Measurements from ENCODE around the gene MEF2C. TPM values are rescaled to one million over a fixed set of nuclear protein-coding genes. Genes with fewer than 3 reads are reported as not detected.
A peak's percentile ranks its signal among the peaks of the same experiment; 100 is the strongest.

Gene MEF2C
- total RNA-seq, 2 donors from 2014 or later = 94.0 to 104 TPM

- Histone ChIP-seq H3K27ac (no peak overlapping the region), H3K4me3 (no peak overlapping the region)
- no peak for DNase-seq (ENCODE audit: low spot score)
These were observed 212.5 kb downstream of the MEF2C start for GRCh38 chr5:88670461-88670860.

GRCh38 chr5:88669371-88670050 is 213.5 kb downstream of the MEF2C start:
- Histone ChIP-seq H3K36me3 (no peaks in the 10 kb centered on the region), H3K27me3 (replicated peaks; ENCODE audit: insufficient read depth) (peaks cover 49% of the 10 kb centered on the region), H3K9me3 (no peaks in the 10 kb centered on the region), H3K4me3 (no peak overlapping the region), H3K4me1 (ENCODE audit: control insufficient read depth in 1 of 2, low read depth in 2 of 2) (peaks cover 6 to 10% of the 10 kb centered on the region in 2 donors), H3K27ac (no peak overlapping the region)
- DNase-seq (ENCODE audit: low spot score) (no peak), ATAC-seq (ENCODE audit: insufficient number of reproducible peaks, low FRiP score, low read depth) (no peak)
- TF ChIP-seq CTCF (IDR thresholded peaks at IDR 0.05) = no peak

More at GRCh38 chr5:88670461-88670860, 212.5 kb downstream of the MEF2C start:
- Histone ChIP-seq H3K27me3 (replicated peaks; ENCODE audit: insufficient read depth) (peaks cover 43% of the 10 kb centered on the region), H3K36me3 (no peaks in the 10 kb centered on the region), H3K9me3 (no peaks in the 10 kb centered on the region), H3K4me1 (ENCODE audit: control insufficient read depth in 1 of 2, low read depth in 2 of 2) (peaks cover 14 to 20% of the 10 kb centered on the region in 2 donors)
- TF ChIP-seq CTCF (IDR thresholded peaks at IDR 0.05) = no peak
- no peak for ATAC-seq (ENCODE audit: insufficient number of reproducible peaks, low FRiP score, low read depth)

DNA sequence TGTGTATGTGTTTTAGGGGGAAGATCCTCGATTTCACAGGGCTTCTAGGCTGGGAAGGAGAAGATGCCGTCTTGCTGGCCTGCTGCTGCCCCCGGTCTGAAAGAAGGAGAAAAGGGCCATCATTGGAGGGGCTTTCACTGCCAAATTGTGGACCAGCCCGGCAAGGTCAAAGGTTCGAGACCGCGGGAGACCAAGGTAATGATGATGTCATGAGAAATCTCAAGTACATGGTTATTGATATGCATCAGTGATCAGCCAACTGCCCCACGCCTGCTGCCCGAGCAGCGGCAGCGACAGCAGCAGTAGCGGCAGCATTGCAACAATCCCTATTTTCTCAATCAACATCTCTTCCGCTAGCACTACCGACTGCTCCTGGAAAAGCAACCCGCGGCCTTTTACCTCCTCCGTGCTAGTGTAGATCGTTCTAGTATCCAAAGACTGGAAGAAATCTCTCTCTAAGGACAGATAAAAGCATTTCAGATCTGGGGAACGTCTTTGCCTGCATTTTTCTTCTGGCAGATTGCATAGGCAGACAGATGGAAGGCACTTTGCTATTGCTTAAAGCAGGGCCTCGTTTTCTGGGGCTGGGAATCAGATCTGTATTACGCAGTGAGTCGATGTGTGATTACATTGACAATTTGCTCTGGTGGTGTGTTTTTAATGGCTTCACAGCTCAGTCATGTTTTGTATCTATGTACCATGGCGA is 215.3 kb downstream of the MEF2C start:
- H3K4me1 ChIP-seq (ENCODE audit: control insufficient read depth in 1 of 2, low read depth in 2 of 2) = peaks cover 0 to 6% of the 10 kb centered on the region in 2 donors
- TF ChIP-seq CTCF (IDR thresholded peaks at IDR 0.05) = no peak
- ATAC-seq (ENCODE audit: insufficient number of reproducible peaks, low FRiP score, low read depth) = no peak
- H3K9me3 ChIP-seq = no peaks in the 10 kb centered on the region
- no peaks in the 10 kb centered on the region for H3K36me3 ChIP-seq
- DNase-seq (ENCODE audit: low spot score) = no peak
- peak overlapping the region; percentile 63 for H3K4me3 ChIP-seq
- H3K27ac ChIP-seq = no peak overlapping the region
- peaks cover 48% of the 10 kb centered on the region for H3K27me3 ChIP-seq (replicated peaks; ENCODE audit: insufficient read depth)
